ENCODE data around the gene FMNL2. TPM values are rescaled to one million over a fixed set of nuclear protein-coding genes. Genes with fewer than 3 reads are reported as not detected.

The FMNL2 gene
- total RNA-seq, 2 experiments from 2014 or later: 0.46 to 0.64 TPM

Other genes starting within 250 kb of the FMNL2 start
- under 1 TPM; 0.12 to 0.21 TPM for gene CACNB4, start 236.1 kb upstream of the FMNL2 start, total RNA-seq
- gene STAM2, start 159.4 kb upstream of the FMNL2 start, total RNA-seq: 10 to 100 TPM; 16.5 to 20.1 TPM

Data from activated CD4-positive, alpha-beta T cell treated with anti-CD3 and anti-CD28 coated beads, Interleukin-2, amount 10 ng/mL, durations not matched to agents 7 days and 5 days (primary cell).